Measurements from ENCODE around the gene VPS37B. TPM values are rescaled to one million over a fixed set of nuclear protein-coding genes. Genes with fewer than 3 reads are reported as not detected.

VPS37B gene
- total RNA-seq, 1 donor from 2014 or later: 29.1 TPM

DNA sequence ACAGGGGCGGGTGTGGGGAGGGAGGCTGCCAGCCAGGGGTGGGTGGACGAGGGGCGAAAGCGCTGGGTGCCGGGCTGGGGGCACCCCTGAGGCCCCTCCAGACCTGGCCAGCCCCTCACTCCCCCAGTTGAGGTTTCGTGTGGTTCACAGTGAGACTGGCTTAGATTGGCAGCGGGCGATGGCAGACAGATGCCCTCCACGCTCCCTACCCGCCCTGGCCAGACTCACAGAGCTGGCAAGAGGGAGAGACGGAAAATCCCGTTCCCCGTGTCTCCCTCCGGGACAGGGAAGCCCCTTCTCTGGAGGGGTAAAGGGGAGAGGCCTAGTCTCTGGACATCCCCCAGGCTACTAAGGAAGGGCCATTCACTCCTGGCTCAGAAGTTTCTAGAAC lies 33.2 kb upstream of the VPS37B start:
- H3K36me3 Mint-ChIP-seq: no peaks in the 10 kb centered on the region
- TF ChIP-seq, protein P1, sequence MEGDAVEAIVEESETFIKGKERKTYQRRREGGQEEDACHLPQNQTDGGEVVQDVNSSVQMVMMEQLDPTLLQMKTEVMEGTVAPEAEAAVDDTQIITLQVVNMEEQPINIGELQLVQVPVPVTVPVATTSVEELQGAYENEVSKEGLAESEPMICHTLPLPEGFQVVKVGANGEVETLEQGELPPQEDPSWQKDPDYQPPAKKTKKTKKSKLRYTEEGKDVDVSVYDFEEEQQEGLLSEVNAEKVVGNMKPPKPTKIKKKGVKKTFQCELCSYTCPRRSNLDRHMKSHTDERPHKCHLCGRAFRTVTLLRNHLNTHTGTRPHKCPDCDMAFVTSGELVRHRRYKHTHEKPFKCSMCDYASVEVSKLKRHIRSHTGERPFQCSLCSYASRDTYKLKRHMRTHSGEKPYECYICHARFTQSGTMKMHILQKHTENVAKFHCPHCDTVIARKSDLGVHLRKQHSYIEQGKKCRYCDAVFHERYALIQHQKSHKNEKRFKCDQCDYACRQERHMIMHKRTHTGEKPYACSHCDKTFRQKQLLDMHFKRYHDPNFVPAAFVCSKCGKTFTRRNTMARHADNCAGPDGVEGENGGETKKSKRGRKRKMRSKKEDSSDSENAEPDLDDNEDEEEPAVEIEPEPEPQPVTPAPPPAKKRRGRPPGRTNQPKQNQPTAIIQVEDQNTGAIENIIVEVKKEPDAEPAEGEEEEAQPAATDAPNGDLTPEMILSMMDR (IDR thresholded peaks at IDR 0.05; ENCODE audit: unreplicated experiment): no peak
- DNase-seq (ENCODE audit: low spot score in 2 of 2, unreplicated experiment in 2 of 2): no peak

GRCh38 chr12:122928404-122929147 lies 32.7 kb upstream of the VPS37B start:
- H3K4me1 Mint-ChIP-seq: peaks cover 2% of the 10 kb centered on the region
- H3K9me3 Mint-ChIP-seq: no peaks in the 10 kb centered on the region
- no peak overlapping the region for H3K27ac Mint-ChIP-seq
- no peak overlapping the region for H3K4me3 Mint-ChIP-seq
- H3K27me3 Mint-ChIP-seq (ENCODE audit: low read depth): no peaks in the 10 kb centered on the region
- TF ChIP-seq, protein P1 (IDR thresholded peaks at IDR 0.05; ENCODE audit: unreplicated experiment): no peak
- H3K36me3 Mint-ChIP-seq: no peaks in the 10 kb centered on the region
- no peak for DNase-seq (ENCODE audit: low spot score in 2 of 2, unreplicated experiment in 2 of 2)

More for the DNA sequence above, 33.2 kb upstream of the VPS37B start:
- Mint-ChIP-seq H3K27me3 (ENCODE audit: low read depth) (no peaks in the 10 kb centered on the region), H3K4me1 (peaks cover 2% of the 10 kb centered on the region), H3K4me3 (no peak overlapping the region), H3K27ac (no peak overlapping the region), H3K9me3 (no peaks in the 10 kb centered on the region)

DNA sequence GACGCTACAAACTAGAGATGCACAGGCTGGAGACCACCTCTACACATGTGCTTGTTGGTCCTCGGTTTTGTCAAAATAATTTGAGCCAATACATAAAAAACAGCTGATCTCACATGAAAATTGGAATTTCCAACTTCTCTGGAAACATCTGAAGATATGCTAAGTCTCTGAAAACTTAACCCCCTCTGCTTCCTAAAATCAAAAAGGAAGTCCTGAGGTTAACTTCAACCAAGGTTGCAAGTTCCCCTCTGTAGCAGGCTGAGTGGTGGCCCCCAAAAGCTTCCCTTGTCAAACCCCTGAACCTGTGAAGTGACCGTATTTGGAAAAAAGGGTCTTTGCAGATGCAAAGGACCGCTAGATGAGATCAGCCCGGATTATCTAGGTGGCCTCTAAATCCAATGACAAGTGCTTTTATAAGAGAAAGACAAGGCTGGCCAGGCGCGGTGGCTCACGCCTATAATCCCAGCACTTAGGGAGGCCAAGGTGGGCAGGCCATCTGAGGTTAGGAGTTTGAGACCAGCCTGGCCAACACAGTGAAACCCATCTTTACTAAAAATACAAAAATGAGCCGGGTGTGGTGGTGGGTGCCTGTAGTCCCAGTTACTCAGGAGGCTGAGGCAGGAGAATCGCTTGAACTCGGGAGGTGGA lies 32.0 kb upstream of the VPS37B start:
- H3K36me3 Mint-ChIP-seq: no peaks in the 10 kb centered on the region
- no peaks in the 10 kb centered on the region for H3K9me3 Mint-ChIP-seq
- no peak for DNase-seq (ENCODE audit: low spot score in 2 of 2, unreplicated experiment in 2 of 2)
- H3K4me1 Mint-ChIP-seq: peaks cover 2% of the 10 kb centered on the region
- no peak overlapping the region for H3K4me3 Mint-ChIP-seq
- no peak overlapping the region for H3K27ac Mint-ChIP-seq
- TF ChIP-seq, protein P1 (IDR thresholded peaks at IDR 0.05; ENCODE audit: unreplicated experiment): no peak
- no peaks in the 10 kb centered on the region for H3K27me3 Mint-ChIP-seq (ENCODE audit: low read depth)

GRCh38 chr12:122921917-122922316 lies 26.0 kb upstream of the VPS37B start:
- DNase-seq (ENCODE audit: low spot score in 2 of 2, unreplicated experiment in 2 of 2): no peak
- no peaks in the 10 kb centered on the region for H3K9me3 Mint-ChIP-seq
- H3K27me3 Mint-ChIP-seq (ENCODE audit: low read depth): no peaks in the 10 kb centered on the region
- H3K4me1 Mint-ChIP-seq: peaks cover 13% of the 10 kb centered on the region
- H3K4me3 Mint-ChIP-seq: no peak overlapping the region
- TF ChIP-seq, protein P1 (IDR thresholded peaks at IDR 0.05; ENCODE audit: unreplicated experiment): no peak
- H3K36me3 Mint-ChIP-seq: no peaks in the 10 kb centered on the region
- H3K27ac Mint-ChIP-seq: no peak overlapping the region

DNA sequence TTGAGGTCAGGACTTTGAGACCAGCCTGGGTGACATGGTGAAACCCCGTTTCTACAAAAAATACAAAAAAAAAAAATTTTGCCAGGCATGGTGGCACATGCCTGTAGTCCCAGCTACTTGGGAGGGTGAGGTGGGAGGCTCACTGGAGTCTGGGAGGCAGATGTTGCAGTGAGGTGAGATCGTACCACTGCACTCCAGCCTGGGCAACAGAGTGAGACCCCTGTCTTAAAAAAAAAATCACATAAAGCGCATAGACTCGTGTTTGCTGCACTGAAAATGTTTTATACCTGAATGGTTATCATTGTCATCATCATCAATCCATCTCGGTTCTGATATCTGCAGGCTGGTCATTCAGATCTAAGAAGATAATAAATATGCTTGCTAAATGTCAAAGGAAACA lies 24.8 kb upstream of the VPS37B start:
- no peaks in the 10 kb centered on the region for H3K9me3 Mint-ChIP-seq
- no peak overlapping the region for H3K27ac Mint-ChIP-seq
- peaks cover 13% of the 10 kb centered on the region for H3K4me1 Mint-ChIP-seq
- H3K27me3 Mint-ChIP-seq (ENCODE audit: low read depth): no peaks in the 10 kb centered on the region
- no peak overlapping the region for H3K4me3 Mint-ChIP-seq
- no peak for DNase-seq (ENCODE audit: low spot score in 2 of 2, unreplicated experiment in 2 of 2)
- TF ChIP-seq, protein P1 (IDR thresholded peaks at IDR 0.05; ENCODE audit: unreplicated experiment): no peak
- H3K36me3 Mint-ChIP-seq: no peaks in the 10 kb centered on the region
